ENCODE results near the gene PRR29.

- TF ChIP-seq CTCF (IDR thresholded peaks at IDR 0.05; ENCODE audit: low read depth, low read length) (no peak), EZH2phosphoT487 (IDR thresholded peaks at IDR 0.05; ENCODE audit: low read depth) (no peak)
Observed at GRCh38 chr17:63973247-63973646, 24.9 kb upstream of the PRR29 start.
